ENCODE measurements around the gene SLCO2A1. TPM values are rescaled to one million over a fixed set of nuclear protein-coding genes. Genes with fewer than 3 reads are reported as not detected.

Gene SLCO2A1
- total and polyA plus RNA-seq, 2 donors (not counting 1 experiment from before 2014, with no cell fraction given) = not detected

GRCh38 chr3:134008630-134009156, 21.0 kb downstream of the SLCO2A1 start:
- TF ChIP-seq EZH2 (IDR thresholded peaks at IDR 0.05; ENCODE audit: borderline replicate concordance, insufficient read depth, low read depth, low read length, poor library complexity, severe bottlenecking) = no peak
- TF ChIP-seq CTCF (IDR thresholded peaks at IDR 0.05) = no peak
- H3K27ac ChIP-seq (ENCODE audit: low read length in 2 of 2) = no peak overlapping the region
- Mint-ChIP-seq H3K4me3 (no peak overlapping the region), H3K27ac (no peak overlapping the region), H3K27me3 (peaks cover 6% of the 10 kb centered on the region), H3K9me3 (ENCODE audit: insufficient read depth) (peaks cover 3% of the 10 kb centered on the region), H3K4me1 (no peaks in the 10 kb centered on the region)
- H3K4me3 ChIP-seq (ENCODE audit: control extremely low read depth in 1 of 5, extremely low read depth in 1 of 5, insufficient read depth in 1 of 5, low read depth in 2 of 5, low read length in 4 of 5) = no peak overlapping the region
- H3K9ac ChIP-seq (ENCODE audit: low read length) = no peak overlapping the region
- DNase-seq (no peak), ATAC-seq (ENCODE audit: low read depth) (no peak)
- no peak overlapping the region for H3K4me2 ChIP-seq (replicated peaks; ENCODE audit: low read depth, low read length, poor library complexity, severe bottlenecking)
- WGBS (ENCODE audit: insufficient coverage) = no CpG with 5 or more reads among the region's 2 CpGs
- no peaks in the 10 kb centered on the region for H3K36me3 ChIP-seq (replicated peaks in 1 of 2; ENCODE audit: control extremely low read depth in 1 of 2, control insufficient read depth in 1 of 2, extremely low read depth in 1 of 2, insufficient read depth in 2 of 2, low read length in 1 of 2)
- no peaks in the 10 kb centered on the region for H4K20me1 ChIP-seq (ENCODE audit: control insufficient read depth, insufficient read depth, low read length, poor library complexity, severe bottlenecking)
- H3K27me3 ChIP-seq (replicated peaks in 1 of 4; ENCODE audit: control extremely low read depth in 1 of 4, control insufficient read depth in 3 of 4, insufficient read depth in 4 of 4, low read length in 3 of 4) = peaks cover 0 to 2% (median 0%) of the 10 kb centered on the region in 4 experiments
- ChIA-PET CTCF (no interaction called here), POLR2A (no interaction called here)
- H3K79me2 ChIP-seq (ENCODE audit: control insufficient read depth, insufficient read depth, low read length) = no peaks in the 10 kb centered on the region
- H3K9me3 ChIP-seq (ENCODE audit: control extremely low read depth in 1 of 3, control insufficient read depth in 2 of 3, insufficient read depth in 1 of 3, low read length in 2 of 3) = peaks cover 0 to 4% (median 3%) of the 10 kb centered on the region in 3 donors
- intact Hi-C loops (cut with micrococcal nuclease) = no loop called here
- H2AFZ ChIP-seq (ENCODE audit: insufficient read depth, low read depth, low read length, poor library complexity, severe bottlenecking) = no peak overlapping the region
- H3K4me1 ChIP-seq (ENCODE audit: control insufficient read depth in 2 of 2, insufficient read depth in 2 of 2, low read length in 2 of 2) = no peaks in the 10 kb centered on the region

GRCh38 chr3:134007819-134008218, 21.9 kb downstream of the SLCO2A1 start:
- Histone ChIP-seq H3K27me3 (replicated peaks in 1 of 4; ENCODE audit: control extremely low read depth in 1 of 4, control insufficient read depth in 3 of 4, insufficient read depth in 4 of 4, low read length in 3 of 4) (peaks cover 0 to 2% (median 0%) of the 10 kb centered on the region in 4 experiments), H3K9me3 (ENCODE audit: control extremely low read depth in 1 of 3, control insufficient read depth in 2 of 3, insufficient read depth in 1 of 3, low read length in 2 of 3) (peaks cover 0 to 4% (median 3%) of the 10 kb centered on the region in 3 donors), H4K20me1 (ENCODE audit: control insufficient read depth, insufficient read depth, low read length, poor library complexity, severe bottlenecking) (no peaks in the 10 kb centered on the region), H3K4me1 (ENCODE audit: control insufficient read depth in 2 of 2, insufficient read depth in 2 of 2, low read length in 2 of 2) (no peaks in the 10 kb centered on the region), H3K79me2 (ENCODE audit: control insufficient read depth, insufficient read depth, low read length) (no peaks in the 10 kb centered on the region), H3K4me2 (replicated peaks; ENCODE audit: low read depth, low read length, poor library complexity, severe bottlenecking) (no peak overlapping the region), H3K36me3 (replicated peaks in 1 of 2; ENCODE audit: control extremely low read depth in 1 of 2, control insufficient read depth in 1 of 2, extremely low read depth in 1 of 2, insufficient read depth in 2 of 2, low read length in 1 of 2) (no peaks in the 10 kb centered on the region), H2AFZ (ENCODE audit: insufficient read depth, low read depth, low read length, poor library complexity, severe bottlenecking) (no peak overlapping the region), H3K27ac (ENCODE audit: low read length in 2 of 2) (no peak overlapping the region), H3K9ac (ENCODE audit: low read length) (no peak overlapping the region), H3K4me3 (ENCODE audit: control extremely low read depth in 1 of 5, extremely low read depth in 1 of 5, insufficient read depth in 1 of 5, low read depth in 2 of 5, low read length in 4 of 5) (no peak overlapping the region)
- ChIA-PET CTCF (no interaction called here), POLR2A (no interaction called here)
- Mint-ChIP-seq H3K4me1 (no peaks in the 10 kb centered on the region), H3K27me3 (peaks cover 6% of the 10 kb centered on the region), H3K9me3 (ENCODE audit: insufficient read depth) (peaks cover 3% of the 10 kb centered on the region), H3K27ac (no peak overlapping the region), H3K4me3 (no peak overlapping the region)
- DNase-seq (no peak), ATAC-seq (ENCODE audit: low read depth) (no peak)
- WGBS (ENCODE audit: insufficient coverage) = 80% methylated on average over 1 of the region's 3 CpGs
- TF ChIP-seq CTCF (IDR thresholded peaks at IDR 0.05) (no peak), EZH2 (IDR thresholded peaks at IDR 0.05; ENCODE audit: borderline replicate concordance, insufficient read depth, low read depth, low read length, poor library complexity, severe bottlenecking) (no peak)
- intact Hi-C loops (cut with micrococcal nuclease) = no loop called here
